ENCODE data around the gene MED12L.
"Not testable (repeated sequence)": the region's sequence is repeated elsewhere in the genome, so short reads cannot be mapped to it uniquely, and the experiment has no call there.

The MED12L gene

GRCh38 chr3:151146071-151146730, 60.7 kb downstream of the MED12L start:
- peak; percentile 92 for DNase-seq

DNA sequence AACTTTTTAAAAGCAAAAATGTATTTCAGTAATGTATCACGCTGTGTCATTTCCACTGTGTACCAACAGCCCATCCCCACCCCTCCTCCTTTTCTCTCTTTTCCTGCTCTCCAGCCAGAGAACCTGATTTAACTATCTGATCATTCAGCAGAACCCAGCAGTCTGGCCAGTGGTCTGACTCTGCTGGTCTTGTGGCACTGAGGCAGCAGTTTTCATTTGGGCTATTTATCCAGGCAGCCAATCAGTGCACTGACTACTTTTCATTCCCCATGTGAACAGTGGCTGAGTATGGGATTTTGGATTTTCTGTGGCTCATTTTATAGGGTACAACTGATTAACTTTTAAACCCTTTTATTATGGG, 61.2 kb downstream of the MED12L start:
- no peak for DNase-seq

GRCh38 chr3:151147299-151147698, 61.8 kb downstream of the MED12L start:
- DNase-seq: no peak

DNA sequence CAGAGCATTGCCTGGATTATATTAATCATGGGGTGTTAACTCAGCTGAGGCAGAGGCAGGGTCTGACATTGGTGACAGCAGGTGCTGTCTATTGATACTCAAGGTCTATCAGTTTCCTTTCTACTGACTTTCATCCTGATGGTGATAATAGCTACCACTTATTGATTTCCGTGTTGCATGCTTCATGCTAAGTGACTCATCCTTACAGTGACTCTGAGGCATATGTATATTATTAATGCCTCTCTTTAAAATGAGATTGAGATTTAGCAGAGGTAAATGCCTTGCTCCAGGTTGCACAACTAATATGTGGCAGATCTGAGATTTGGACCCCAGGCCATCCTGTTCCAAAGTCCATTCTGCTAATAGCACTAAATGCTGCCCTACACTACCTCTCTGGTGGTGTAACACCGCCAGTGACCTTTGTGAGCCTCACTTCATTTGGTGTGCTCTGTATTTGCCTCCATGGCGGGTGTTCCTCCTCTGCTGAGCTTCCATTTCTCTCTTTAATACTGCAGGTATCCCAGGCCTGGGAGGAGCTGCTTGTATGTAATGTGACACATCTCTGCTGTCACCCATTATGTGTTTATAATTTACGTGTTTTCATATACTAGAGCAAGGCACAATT, 67.1 kb downstream of the MED12L start:
- DNase-seq: no peak

DNA sequence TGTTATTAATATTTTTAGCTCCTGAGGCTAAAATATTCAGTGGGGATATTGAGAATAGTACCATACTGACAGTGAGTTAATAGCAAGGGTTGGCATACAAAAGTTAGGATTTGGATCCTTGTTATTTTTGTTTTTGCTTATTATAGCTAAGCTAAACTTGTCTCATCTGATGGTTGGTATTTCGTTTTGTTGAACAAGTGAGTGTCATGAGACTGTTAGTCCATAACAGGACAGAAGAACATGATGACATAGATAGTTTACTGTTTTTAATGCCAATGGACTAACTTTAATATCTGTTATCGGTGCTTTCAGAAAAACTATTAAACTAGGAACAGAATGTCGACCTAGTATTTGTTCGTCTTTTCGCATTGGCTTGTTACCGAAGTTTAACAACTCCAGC, 69.1 kb downstream of the MED12L start:
- no peak for DNase-seq

DNA sequence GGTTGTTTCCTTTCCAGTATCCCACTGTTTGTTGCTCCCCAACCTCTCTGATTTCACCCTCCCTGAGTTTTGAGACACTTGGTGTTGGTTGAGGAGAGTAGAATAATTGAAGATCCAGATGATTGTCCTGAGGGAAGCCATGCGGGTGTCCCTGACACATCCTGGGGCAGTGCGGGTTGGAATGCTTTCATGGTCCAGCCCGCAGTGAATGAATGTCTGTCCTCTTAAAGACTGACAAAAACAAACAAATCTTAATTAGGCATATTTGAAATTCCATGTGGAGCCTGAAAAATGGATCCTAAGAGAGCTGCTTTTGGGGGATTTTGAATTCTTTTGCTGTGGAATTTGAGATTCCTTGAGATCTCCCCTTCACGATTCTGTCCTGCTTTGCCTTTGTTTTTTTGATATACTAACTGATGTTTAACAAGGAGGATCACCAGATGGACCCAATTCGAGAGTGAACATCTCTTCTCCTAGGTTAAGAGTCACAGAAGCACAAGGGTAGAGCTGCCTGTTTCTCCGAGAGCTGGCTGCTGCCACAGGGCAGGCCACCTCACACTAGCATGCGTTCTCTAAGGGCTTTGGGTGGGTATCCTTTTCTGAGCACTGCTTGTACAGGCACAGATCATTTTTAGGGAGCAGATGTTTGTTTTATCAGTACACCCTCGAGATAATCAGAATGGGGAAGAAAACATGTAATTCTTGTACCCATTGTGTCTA, 70.1 kb downstream of the MED12L start:
- DNase-seq: no peak

- DNase-seq: peak; percentile 73
Observed at GRCh38 chr3:151156618-151157216, 71.3 kb downstream of the MED12L start.

DNA sequence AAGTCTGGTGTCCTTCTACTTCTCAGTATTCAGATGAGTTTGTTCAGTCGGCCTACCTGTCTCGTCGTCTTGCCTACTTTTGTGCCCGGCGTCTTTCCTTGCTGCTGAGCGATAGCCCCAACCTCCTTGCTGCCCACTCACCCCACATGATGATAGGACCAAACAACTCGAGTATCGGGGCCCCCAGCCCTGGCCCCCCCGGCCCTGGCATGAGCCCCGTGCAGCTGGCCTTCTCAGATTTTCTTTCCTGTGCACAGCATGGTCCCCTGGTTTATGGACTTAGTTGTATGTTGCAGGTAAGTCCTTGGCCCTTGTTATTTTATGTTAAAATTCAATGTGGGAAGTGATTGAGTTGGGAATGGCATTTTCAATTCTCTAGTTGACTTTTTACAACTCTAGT, 74.3 kb downstream of the MED12L start:
- DNase-seq: no peak

- DNase-seq: no peak
Observed at GRCh38 chr3:151165226-151165625, 79.8 kb downstream of the MED12L start.

GRCh38 chr3:151166161-151166560, 80.7 kb downstream of the MED12L start:
- DNase-seq: no peak

DNA sequence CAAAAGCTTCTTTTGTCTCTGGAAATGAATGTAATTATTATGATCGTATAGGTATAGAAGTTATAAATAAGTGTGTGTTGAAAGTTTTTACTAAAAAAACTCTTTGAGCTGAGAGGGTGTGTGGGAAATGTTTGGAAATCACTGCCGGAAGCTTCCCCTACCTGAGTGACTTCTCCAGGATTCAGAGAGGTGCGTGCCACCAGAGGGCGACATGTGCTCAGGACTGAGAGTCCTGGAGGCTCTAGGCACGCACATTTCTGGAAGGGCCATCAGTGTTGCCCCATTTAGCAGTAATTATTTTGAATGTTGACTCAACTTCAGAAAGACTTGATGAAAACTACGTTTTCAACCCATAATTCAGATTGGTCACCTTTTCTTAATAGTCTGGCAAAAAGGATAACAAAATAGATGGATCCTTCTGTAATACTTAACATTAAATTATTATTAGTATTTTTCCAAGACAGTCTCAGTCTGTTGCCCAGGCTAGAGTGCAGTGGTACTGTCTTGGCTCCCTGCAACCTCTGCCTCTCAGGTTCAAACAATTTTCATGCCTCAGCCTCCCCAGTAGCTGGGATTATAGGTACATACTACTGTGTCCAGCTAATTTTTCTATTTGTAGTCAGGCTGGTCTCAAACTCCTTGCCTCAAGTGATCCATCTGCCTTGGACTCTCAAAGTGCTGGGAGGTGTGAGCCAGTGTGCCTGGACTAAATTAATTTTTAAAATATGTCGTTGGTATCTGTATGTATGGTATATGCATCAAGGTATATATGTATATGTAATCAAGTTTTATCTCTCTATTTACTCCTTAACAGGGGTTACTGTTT, 83.0 kb downstream of the MED12L start:
- DNase-seq: peak; percentile 73

DNA sequence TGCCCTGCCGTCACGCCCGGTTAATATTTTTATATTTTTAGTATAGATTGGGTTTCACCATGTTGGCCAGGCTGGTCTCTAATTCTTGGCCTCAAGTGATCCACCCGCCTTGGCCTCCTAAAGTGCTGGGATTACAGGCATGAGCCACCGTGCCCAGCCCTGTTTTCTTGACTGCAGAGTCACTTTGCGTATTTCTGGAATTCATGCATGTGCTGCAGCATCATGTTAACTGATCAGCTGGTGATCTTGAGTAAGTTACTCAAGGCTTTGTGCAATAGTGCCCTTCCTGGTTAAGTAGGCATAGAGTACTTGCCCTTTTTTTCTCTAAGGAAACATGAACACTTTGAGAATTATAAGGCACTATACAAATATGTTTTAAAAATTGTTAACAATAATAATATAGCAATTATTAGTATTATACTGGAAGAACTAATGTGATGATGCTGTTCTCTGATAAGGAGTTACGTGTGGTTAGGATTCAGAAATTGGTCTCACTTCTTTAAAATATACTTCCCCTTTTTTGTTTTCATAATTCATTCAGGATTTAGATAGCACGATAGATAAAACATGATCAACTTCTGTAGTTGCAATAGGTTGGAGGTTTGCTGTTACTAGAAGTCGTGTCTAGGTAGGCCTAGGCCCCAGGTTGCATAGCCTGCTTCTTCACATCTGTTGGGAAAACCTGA, 83.9 kb downstream of the MED12L start:
- no peak for DNase-seq

DNA sequence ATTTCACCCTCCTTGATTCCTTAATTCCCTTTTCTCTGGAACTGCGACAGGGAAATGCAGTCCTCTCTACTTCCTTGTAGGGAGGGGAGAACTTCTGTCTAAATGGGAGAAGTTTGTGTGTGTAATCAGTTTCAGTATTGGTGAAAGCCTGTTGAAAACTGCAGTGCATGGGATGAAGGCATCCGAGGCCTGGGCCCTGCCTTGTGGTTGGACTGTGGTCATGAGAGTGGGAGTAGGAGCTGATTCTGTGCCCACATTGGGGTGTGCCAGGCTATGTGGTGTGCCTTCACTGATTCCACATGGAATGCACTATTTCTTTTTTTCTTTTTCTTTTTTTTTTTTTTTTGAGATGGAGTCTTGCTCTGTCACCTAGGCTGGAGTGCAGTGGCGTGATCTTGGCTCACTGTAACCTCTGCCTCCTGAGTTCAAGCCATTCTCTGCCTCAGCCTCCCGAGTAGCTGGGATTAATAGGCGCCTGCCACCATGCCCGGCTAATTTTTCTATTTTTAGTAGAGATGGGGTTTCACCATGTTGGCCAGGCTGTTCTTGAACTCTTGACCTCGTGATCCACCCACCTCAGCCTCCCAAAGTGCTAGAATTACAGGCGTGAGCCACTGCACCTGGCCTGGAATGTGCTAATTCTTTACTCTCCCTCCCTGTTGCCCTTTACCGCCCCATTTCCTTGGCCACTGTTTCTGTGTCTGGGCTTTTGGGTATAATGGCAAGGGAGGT, 84.7 kb downstream of the MED12L start:
- not testable (repeated sequence) for DNase-seq

GRCh38 chr3:151171145-151171757, 85.8 kb downstream of the MED12L start:
- DNase-seq: no peak

DNA sequence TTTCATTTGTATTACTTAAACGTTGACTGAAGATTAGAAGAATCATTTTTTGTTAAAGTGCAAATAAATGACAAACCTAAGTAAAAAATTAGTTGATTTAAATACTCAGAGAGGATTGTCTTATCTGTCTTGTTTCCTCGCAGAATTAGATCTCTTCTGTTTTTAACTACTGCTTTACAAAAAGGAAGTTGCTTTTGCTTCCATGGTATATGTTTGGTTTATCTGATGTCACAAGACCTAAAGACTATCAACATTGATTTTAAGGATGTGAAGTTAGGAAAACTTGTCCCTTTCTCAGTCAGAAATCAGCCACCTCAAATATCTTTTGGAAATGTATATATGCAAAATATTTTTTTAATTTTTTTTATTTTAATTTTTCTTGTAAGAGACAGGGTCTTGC, 88.9 kb downstream of the MED12L start:
- no peak for DNase-seq

GRCh38 chr3:151175952-151176351, 90.5 kb downstream of the MED12L start:
- DNase-seq: no peak

- DNase-seq: no peak
Observed at GRCh38 chr3:151178208-151178845, 92.9 kb downstream of the MED12L start.

DNA sequence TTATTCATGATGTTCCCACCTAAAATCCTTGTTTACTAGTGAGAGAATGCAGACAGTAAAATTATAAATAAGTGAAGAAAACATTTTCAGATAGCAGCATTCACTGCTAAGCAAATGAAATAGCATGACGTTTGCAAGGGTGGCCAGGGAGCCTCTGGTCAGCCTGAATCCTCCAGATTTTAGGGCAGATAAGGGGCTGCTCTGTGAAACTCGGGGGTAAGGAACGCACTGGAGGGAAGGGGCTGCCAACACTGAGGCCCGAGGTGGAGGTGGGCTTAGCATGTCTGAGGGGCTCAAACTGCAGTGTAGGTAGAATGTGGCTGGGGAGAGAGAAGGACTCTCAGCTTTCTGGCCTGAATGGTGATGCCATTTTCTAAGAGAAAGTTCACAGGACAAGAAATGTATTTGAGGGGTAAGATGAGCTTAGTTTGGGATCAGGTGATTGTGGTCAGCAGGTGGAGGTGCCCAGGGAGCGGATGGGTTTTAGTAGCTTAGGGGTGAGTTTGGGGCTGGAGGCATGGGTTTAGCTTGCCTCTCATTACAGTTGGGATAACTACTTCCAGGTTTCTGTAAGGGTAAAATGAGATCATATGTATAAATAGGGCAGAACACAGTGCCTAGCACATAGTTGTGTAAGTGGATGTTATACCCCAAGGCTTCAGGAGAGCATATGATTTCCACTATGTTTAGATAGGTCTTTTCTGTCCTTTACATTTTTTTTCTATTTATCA, 97.0 kb downstream of the MED12L start:
- no peak for DNase-seq

DNA sequence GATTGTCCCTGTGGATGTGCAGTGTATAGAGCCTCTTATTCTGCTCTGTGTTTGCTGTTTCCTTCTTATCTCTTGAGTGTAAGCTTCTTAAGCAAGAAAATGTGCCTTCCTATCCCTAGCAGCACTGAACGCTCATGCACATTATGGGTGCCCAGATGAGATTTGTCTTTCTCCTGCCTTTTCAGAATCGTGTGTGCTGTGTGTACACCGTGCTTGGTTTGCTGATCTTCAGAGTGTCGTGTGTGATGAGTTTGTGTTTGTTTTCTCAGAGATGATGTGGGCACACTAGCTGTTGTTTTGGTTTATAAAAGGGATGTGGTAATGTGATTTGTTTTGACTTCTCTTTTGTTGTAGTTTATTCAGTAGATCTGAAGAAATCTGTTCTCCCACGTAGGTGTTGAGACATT, 97.8 kb downstream of the MED12L start:
- DNase-seq: no peak

DNA sequence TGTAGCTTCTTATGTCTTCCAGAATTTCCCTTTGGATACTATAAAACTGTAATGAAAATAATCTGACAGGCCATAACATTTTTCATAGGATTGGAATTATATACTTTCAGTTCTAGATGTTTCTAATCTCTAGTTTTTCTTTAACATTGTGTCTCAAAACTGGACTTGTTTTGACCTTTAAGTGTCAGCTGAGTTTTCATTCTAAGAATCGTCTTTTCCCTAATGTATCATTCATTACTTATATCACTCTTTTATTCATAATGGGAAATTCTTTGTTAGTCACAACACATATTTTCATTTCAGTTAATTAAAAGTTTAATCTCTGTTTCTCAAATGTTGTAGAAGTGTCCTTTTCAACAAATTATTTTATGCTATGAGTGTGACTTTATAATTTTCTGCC, 105.6 kb downstream of the MED12L start:
- DNase-seq: no peak
